Esophagus squamous epithelium (tissue), 5 donors: Measurements from ENCODE around the gene RBKS. TPM values are rescaled to one million over a fixed set of nuclear protein-coding genes. Genes with fewer than 3 reads are reported as not detected.

Source experiments
- DNase-seq: peaks from one replicate; lab custom pipeline; 2025; lab: John Stamatoyannopoulos, UW
- H3K27ac ChIP-seq, 4 donors: fragments of 200-600 bp; sonication (generic); one replicate each; pipeline ENCODE4 v1.5.1; 2016 to 2019; ENCODE audit warnings: mild to moderate bottlenecking in 1 of 4
- H3K27me3 ChIP-seq, 4 donors: fragments of 200-600 bp; sonication (generic); 1 replicate in 3 of 4; 2 replicates in 1 of 4; pipeline versions ENCODE4 v1.5.1 to v1.6.0; 2017 to 2021; ENCODE audit warnings: antibody characterized with exemption in 1 of 4
- H3K36me3 ChIP-seq, 3 donors: fragments of 200-600 bp; sonication (generic); one replicate each; pipeline ENCODE4 v1.5.1; 2016 to 2019
- H3K4me1 ChIP-seq, 3 donors: fragments of 200-600 bp; sonication (generic); one replicate each; pipeline ENCODE4 v1.5.1; 2017 to 2019
- H3K4me3 ChIP-seq, 4 donors: fragments of 200-600 bp; sonication (generic); 1 replicate in 3 of 4; 2 replicates in 1 of 4; pipeline ENCODE4 v1.5.1; 2016 to 2019; ENCODE audit warnings: mild to moderate bottlenecking in 2 of 4, moderate library complexity in 1 of 4
- H3K9me3 ChIP-seq, 3 donors: fragments of 200-600 bp; sonication (generic); one replicate each; pipeline ENCODE4 v1.5.1; 2016 to 2019
- POLR2A ChIP-seq, 4 donors: fragments of 450-650 bp; IDR thresholded peaks; one replicate each; pipeline ENCODE4 v1.6.1; 2017; ENCODE audit warnings: antibody characterized with exemption in 4 of 4, mild to moderate bottlenecking in 4 of 4, moderate library complexity in 3 of 4
- WGBS, 2 donors: methylation state at CpG; one replicate each; pipeline ENCODE4 v1.1.5; 2018; 5-methylcytosine and 5-hydroxymethylcytosine counted together
- intact Hi-C: fragments of 100-400 bp; cut with DNase I; formaldehyde crosslinking; loops from one replicate; pipeline ENCODE4 v1.15.0; 2022
- total RNA-seq, 4 donors: library from RNA; depleted of rRNA; stranded (reverse); fragments of >200 nt; gene quantifications; one replicate each; pipeline ENCODE4 v1.1.0, GENCODE V29; 2016
- TF ChIP-seq, protein P1 (sequence below), 6 experiments: fragments of 450-650 bp in 4 of 6; fragments of 200-600 bp in 2 of 6; sonication (generic) in 2 of 6; IDR thresholded peaks; one replicate each; pipeline ENCODE4 v1.5.1; 2016 to 2019; ENCODE audit warnings: antibody characterized with exemption in 6 of 6, mild to moderate bottlenecking in 4 of 6, moderate library complexity in 4 of 6
- donor health status: DM: yes; HTN: yes; CAD: no.

Gene RBKS
- total RNA-seq, 4 donors from 2014 or later: 1.4 to 5.2 (median 1.6) TPM

DNA sequence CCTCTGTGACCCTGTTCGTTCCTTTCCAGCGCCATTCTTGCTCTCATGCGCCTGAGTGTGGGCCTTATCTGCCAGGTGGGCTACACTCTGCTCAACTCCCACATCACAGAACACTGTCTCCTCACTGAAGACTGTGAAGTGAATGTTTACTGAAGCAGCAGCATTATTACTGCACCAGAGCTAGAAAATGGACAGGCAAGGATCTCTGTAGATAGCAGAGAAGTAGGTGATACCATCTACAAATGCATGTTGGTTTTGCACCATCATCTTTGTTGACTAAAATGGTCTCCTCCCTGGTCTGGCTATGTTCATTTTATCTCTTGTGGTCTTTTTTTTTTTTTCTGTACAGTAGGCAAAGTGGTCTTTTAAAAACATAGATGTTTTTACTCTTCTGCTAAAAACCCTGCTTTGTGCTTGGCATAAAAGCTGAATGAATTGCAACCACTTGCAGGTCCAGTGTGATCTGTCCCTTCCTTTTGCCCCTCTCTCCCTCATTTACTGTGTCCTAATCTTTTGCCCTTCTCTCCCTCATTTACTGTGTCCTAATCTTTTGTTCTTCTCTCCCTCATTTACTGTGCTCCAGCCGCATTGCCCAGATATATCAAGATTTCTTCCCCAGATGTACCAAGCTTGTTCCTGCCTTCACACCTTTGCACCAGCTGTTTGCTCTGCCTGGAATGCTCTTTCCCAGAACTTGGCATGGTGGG lies 35.7 kb upstream of the RBKS start:
- Histone ChIP-seq H3K27ac (no peak overlapping the region), H3K4me3 (no peak overlapping the region), H3K36me3 (peaks cover 0 to 12% (median 0%) of the 10 kb centered on the region in 3 donors), H3K9me3 (no peaks in the 10 kb centered on the region), H3K27me3 (no peaks in the 10 kb centered on the region), H3K4me1 (peaks cover 0 to 2% (median 0%) of the 10 kb centered on the region in 3 donors)
- intact Hi-C loops: no loop called here
- no peak for DNase-seq
- TF ChIP-seq POLR2A (IDR thresholded peaks at IDR 0.05): no peak
- TF ChIP-seq, protein P1, sequence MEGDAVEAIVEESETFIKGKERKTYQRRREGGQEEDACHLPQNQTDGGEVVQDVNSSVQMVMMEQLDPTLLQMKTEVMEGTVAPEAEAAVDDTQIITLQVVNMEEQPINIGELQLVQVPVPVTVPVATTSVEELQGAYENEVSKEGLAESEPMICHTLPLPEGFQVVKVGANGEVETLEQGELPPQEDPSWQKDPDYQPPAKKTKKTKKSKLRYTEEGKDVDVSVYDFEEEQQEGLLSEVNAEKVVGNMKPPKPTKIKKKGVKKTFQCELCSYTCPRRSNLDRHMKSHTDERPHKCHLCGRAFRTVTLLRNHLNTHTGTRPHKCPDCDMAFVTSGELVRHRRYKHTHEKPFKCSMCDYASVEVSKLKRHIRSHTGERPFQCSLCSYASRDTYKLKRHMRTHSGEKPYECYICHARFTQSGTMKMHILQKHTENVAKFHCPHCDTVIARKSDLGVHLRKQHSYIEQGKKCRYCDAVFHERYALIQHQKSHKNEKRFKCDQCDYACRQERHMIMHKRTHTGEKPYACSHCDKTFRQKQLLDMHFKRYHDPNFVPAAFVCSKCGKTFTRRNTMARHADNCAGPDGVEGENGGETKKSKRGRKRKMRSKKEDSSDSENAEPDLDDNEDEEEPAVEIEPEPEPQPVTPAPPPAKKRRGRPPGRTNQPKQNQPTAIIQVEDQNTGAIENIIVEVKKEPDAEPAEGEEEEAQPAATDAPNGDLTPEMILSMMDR (IDR thresholded peaks at IDR 0.05): no peak
- 96 to 98% methylated on average over 4 of the region's 4 CpGs for WGBS, 2 donors

DNA sequence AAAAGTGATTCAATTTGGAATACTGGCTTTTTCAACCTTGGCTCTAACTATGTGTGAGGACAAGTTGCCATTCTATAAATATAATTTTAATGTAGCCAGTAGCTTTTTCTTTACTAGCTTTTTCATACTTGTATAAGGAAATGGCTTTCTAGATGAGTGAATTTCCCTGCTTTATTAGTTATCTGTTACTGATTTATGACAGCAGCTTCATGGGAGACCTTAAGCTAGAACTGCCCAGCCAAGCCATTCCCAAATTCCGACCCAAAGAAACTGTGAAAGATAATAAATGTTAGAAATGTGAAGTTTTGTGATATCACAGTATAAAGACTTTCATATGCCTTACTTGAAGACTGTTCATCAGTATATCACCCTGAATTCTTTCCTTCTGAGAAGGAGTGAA lies 32.7 kb upstream of the RBKS start:
- H3K27ac ChIP-seq: no peak overlapping the region
- TF ChIP-seq, protein P1 (IDR thresholded peaks at IDR 0.05): no peak
- TF ChIP-seq POLR2A (IDR thresholded peaks at IDR 0.05): no peak
- no peaks in the 10 kb centered on the region for H3K36me3 ChIP-seq
- WGBS, 2 donors: 87 to 94% methylated on average over 1 of the region's 1 CpG
- H3K9me3 ChIP-seq: no peaks in the 10 kb centered on the region
- DNase-seq: no peak
- no peak overlapping the region for H3K4me3 ChIP-seq
- H3K27me3 ChIP-seq: no peaks in the 10 kb centered on the region
- intact Hi-C loops: no loop called here
- peaks cover 0 to 13% (median 0%) of the 10 kb centered on the region in 3 donors for H3K4me1 ChIP-seq

DNA sequence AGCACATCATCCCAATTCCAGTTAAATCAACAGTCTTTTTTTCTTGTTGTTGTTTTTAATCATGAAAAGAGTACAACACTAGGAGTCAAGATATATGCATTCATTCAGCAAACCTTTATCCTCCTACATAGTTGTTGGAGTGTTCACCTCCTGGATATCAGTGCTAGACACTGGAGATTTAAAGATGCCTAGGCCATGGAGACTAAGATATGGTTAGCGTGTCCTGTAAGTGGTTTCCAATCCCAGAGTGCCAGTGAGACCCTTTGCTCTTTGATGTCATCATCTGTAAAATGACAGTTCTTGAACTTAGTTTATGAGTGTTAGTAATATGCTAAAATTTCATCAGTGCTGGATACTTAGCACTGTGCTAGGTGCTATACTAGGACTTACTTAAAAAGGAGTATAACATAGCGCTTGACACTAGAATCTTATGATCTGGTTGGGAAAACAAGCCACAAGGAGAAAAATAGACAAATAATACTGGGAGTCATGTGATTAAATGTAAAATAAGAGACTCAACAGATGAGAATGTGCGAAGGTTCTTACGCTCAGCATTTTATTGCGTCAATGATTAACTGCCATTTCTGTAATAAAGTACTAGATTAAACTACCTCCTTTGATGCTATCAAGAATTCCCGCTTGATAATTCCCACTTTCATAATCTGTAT lies 31.8 kb upstream of the RBKS start:
- peaks cover 0 to 17% (median under 1%) of the 10 kb centered on the region in 3 donors for H3K4me1 ChIP-seq
- TF ChIP-seq POLR2A (IDR thresholded peaks at IDR 0.05): no peak
- TF ChIP-seq, protein P1 (IDR thresholded peaks at IDR 0.05): no peak
- no peak overlapping the region for H3K27ac ChIP-seq
- H3K9me3 ChIP-seq: no peaks in the 10 kb centered on the region
- DNase-seq: no peak
- intact Hi-C loops: no loop called here
- H3K27me3 ChIP-seq: no peaks in the 10 kb centered on the region
- 93 to 96% methylated on average over 6 of the region's 6 CpGs for WGBS, 2 donors
- H3K36me3 ChIP-seq: no peaks in the 10 kb centered on the region
- H3K4me3 ChIP-seq: no peak overlapping the region

DNA sequence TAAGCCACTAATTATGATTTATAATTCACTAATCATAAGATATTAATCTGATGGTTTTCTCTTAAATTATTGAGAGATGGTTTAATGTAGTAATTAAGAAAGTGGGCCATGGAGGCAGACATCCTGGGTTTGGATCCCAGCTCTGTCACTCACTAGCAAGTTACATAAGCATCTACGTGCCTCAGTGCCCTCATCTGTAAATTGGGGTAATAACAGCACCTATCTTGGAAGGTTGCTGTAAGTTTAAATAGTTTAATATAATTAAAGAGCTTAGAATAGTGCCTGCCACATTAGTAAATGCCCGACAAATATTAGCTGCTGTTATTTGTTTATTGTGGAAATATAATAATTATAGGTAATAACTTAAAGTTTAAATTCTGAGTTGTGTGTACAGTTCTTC lies 31.2 kb upstream of the RBKS start:
- H3K27ac ChIP-seq: peak overlapping the region in 2 of 4 donors; percentile 15 to 22
- H3K36me3 ChIP-seq: no peaks in the 10 kb centered on the region
- DNase-seq: no peak
- intact Hi-C loops: no loop called here
- no peaks in the 10 kb centered on the region for H3K9me3 ChIP-seq
- no peaks in the 10 kb centered on the region for H3K27me3 ChIP-seq
- WGBS, 2 donors: 91 to 93% methylated on average over 2 of the region's 2 CpGs
- H3K4me3 ChIP-seq: no peak overlapping the region
- no peak for TF ChIP-seq POLR2A (IDR thresholded peaks at IDR 0.05)
- TF ChIP-seq, protein P1 (IDR thresholded peaks at IDR 0.05): no peak
- peaks cover 2 to 23% (median 6%) of the 10 kb centered on the region in 3 donors for H3K4me1 ChIP-seq
